CD4-positive, CD25-positive, alpha-beta regulatory T cell (primary cell): ENCODE measurements around the gene PCDHGA11. TPM values are rescaled to one million over a fixed set of nuclear protein-coding genes. Genes with fewer than 3 reads are reported as not detected.
"Not testable (repeated sequence)": the region's sequence is repeated elsewhere in the genome, so short reads cannot be mapped to it uniquely, and the experiment has no call there.

Experiments
- ATAC-seq, 2 donors: fragments of 150-1000 bp; cut with Tn5 transposase; one replicate each; pipeline ENCODE4 v1.10.0; 2021; ENCODE audit warnings: low read depth in 2 of 2, moderate number of reproducible peaks in 2 of 2, moderate library complexity in 1 of 2
- DNase-seq, 3 donors: peaks; one replicate each; pipeline versions ENCODE4 v3.0.0 to v3.0.0-alpha.2; 2012 to 2022; ENCODE audit warnings: mixed read lengths in 1 of 3
- H3K27ac ChIP-seq: one replicate; pipeline ENCODE4 v1.7.0; 2013; ENCODE audit warnings: mild to moderate bottlenecking, low read length; ENCODE audit not compliant: insufficient read depth, poor library complexity, severe bottlenecking
- H3K27me3 ChIP-seq: one replicate; pipeline ENCODE4 v1.7.0; 2013; ENCODE audit warnings: low read length; ENCODE audit not compliant: control insufficient read depth, insufficient read depth
- H3K36me3 ChIP-seq: one replicate; pipeline ENCODE4 v1.7.0; 2013; ENCODE audit warnings: mild to moderate bottlenecking, low read length, moderate library complexity; ENCODE audit not compliant: control insufficient read depth, insufficient read depth
- H3K4me1 ChIP-seq: 2 replicates; pipeline ENCODE4 v1.7.0; 2013; ENCODE audit warnings: mild to moderate bottlenecking, low read length; ENCODE audit not compliant: insufficient read depth, control insufficient read depth, poor library complexity, severe bottlenecking
- H3K4me3 ChIP-seq: one replicate; pipeline ENCODE4 v1.7.0; 2013; ENCODE audit warnings: low read depth, mild to moderate bottlenecking, low read length, moderate library complexity
- H3K9me3 ChIP-seq, 2 experiments: 1 replicate in 1 of 2; 2 replicates in 1 of 2; pipeline ENCODE4 v1.7.0; 2013; ENCODE audit warnings: low read length in 2 of 2, mild to moderate bottlenecking in 1 of 2, moderate library complexity in 1 of 2; ENCODE audit not compliant: control insufficient read depth in 2 of 2
- H3K27ac Mint-ChIP-seq, 3 donors: one replicate each; pipeline ENCODE4 v1.8.0; 2020 to 2022; ENCODE audit warnings: mild to moderate bottlenecking in 3 of 3, mixed read lengths in 3 of 3, moderate library complexity in 2 of 3
- H3K27me3 Mint-ChIP-seq: one replicate; pipeline ENCODE4 v1.8.0; 2022; ENCODE audit warnings: mild to moderate bottlenecking, mixed read lengths
- H3K36me3 Mint-ChIP-seq: one replicate; pipeline ENCODE4 v1.8.0; 2020; ENCODE audit warnings: mixed read lengths
- H3K4me1 Mint-ChIP-seq, 4 donors: one replicate each; pipeline ENCODE4 v1.8.0; 2020 to 2022; ENCODE audit warnings: mixed read lengths in 4 of 4, mild to moderate bottlenecking in 1 of 4
- H3K4me3 Mint-ChIP-seq, 4 donors: one replicate each; pipeline ENCODE4 v1.8.0; 2020 to 2022; ENCODE audit warnings: mild to moderate bottlenecking in 4 of 4, mixed read lengths in 4 of 4, moderate library complexity in 3 of 4
- H3K9me3 Mint-ChIP-seq, 7 donors: one replicate each; pipeline ENCODE4 v1.8.0; 2020 to 2022; ENCODE audit warnings: mixed read lengths in 7 of 7, mild to moderate bottlenecking in 3 of 7, moderate library complexity in 2 of 7
- polyA plus RNA-seq, 4 donors: library from polyadenylated mRNA; unstranded; fragments of 300-500 nt; fragmentation: Illumina TruSeq; gene quantifications; one replicate each; pipeline ENCODE4 v1.2.3, GENCODE V29; 2021
- total RNA-seq: library from RNA; stranded (reverse); gene quantifications from one replicate; pipeline ENCODE4 v1.2.3, GENCODE V29; 2022

The PCDHGA11 gene
- total RNA-seq = not detected
- polyA plus RNA-seq = not detected

GRCh38 chr5:141420855-141421488 lies at the start of gene PCDHGA11:
TSS of gene PCDHGA11 (plus strand) at chr5:141421051. CDS start at chr5:141421228, 177 bp downstream.
- peaks cover 55% of the 10 kb centered on the region for H3K27me3 ChIP-seq
- peak within 1 kb of the TSS; percentile 34 for H3K4me3 ChIP-seq
- peaks cover 69% of the 10 kb centered on the region for H3K27me3 Mint-ChIP-seq
- H3K27ac ChIP-seq = no peak within 1 kb of the TSS
- peaks cover 0 to 48% (median 19%) of the 10 kb centered on the region in 7 donors for H3K9me3 Mint-ChIP-seq
- peaks cover 0 to 19% (median 6%) of the 10 kb centered on the region in 4 donors for H3K4me1 Mint-ChIP-seq
- DNase-seq (peak in 1 of 3 donors; percentile 55), ATAC-seq (no peak)
- H3K4me1 ChIP-seq = peaks cover 9% of the 10 kb centered on the region
- peak within 1 kb of the TSS in 2 of 3 donors; percentile 26 to 58 for H3K27ac Mint-ChIP-seq
- no peaks in the 10 kb centered on the region for H3K36me3 ChIP-seq
- peak within 1 kb of the TSS; percentile 54 to 80 (median 66) for H3K4me3 Mint-ChIP-seq
- H3K36me3 Mint-ChIP-seq = peaks cover 13% of the 10 kb centered on the region
- H3K9me3 ChIP-seq = peaks cover 24 to 60% of the 10 kb centered on the region in 2 experiments

GRCh38 chr5:141371572-141372475 lies 49.0 kb upstream of the PCDHGA11 start:
- no peak for DNase-seq
- Mint-ChIP-seq H3K36me3 (peaks cover 4% of the 10 kb centered on the region), H3K27ac (no peak overlapping the region), H3K9me3 (peaks cover 0 to 46% (median 11%) of the 10 kb centered on the region in 7 donors), H3K27me3 (peaks cover 48% of the 10 kb centered on the region), H3K4me1 (peaks cover 0 to 15% (median 2%) of the 10 kb centered on the region in 4 donors), H3K4me3 (no peak overlapping the region)
- Histone ChIP-seq H3K27ac (no peak overlapping the region), H3K9me3 (peaks cover 30 to 50% of the 10 kb centered on the region in 2 experiments), H3K4me1 (peaks cover 8% of the 10 kb centered on the region), H3K27me3 (peaks cover 37% of the 10 kb centered on the region), H3K36me3 (no peaks in the 10 kb centered on the region), H3K4me3 (no peak overlapping the region)
- ATAC-seq = no peak

- ATAC-seq (no peak), DNase-seq (peak in 1 of 3 donors; percentile 19)
- Mint-ChIP-seq H3K9me3 (peaks cover 0 to 56% (median 11%) of the 10 kb centered on the region in 7 donors), H3K4me3 (peak within 1 kb of the TSS in 3 of 4 donors; percentile 5 to 75 (median 36)), H3K27ac (no peak within 1 kb of the TSS), H3K36me3 (peaks cover 4% of the 10 kb centered on the region), H3K4me1 (peaks cover 0 to 15% (median 2%) of the 10 kb centered on the region in 4 donors), H3K27me3 (peaks cover 49% of the 10 kb centered on the region)
- H3K36me3 ChIP-seq = no peaks in the 10 kb centered on the region
- peak within 1 kb of the TSS; percentile 43 for H3K4me3 ChIP-seq
- H3K27ac ChIP-seq = no peak within 1 kb of the TSS
- peaks cover 8% of the 10 kb centered on the region for H3K4me1 ChIP-seq
- H3K27me3 ChIP-seq = peaks cover 39% of the 10 kb centered on the region
- H3K9me3 ChIP-seq = peaks cover 28 to 58% of the 10 kb centered on the region in 2 experiments
Measured at GRCh38 chr5:141373673-141374317, 47.1 kb upstream of the PCDHGA11 start, which contains the start of gene PCDHGA6. TSS of gene PCDHGA6 (plus strand) at chr5:141373891. CDS start at chr5:141374084, 193 bp downstream.

GRCh38 chr5:141374627-141375026 lies 46.2 kb upstream of the PCDHGA11 start:
- Mint-ChIP-seq H3K27me3 (peaks cover 52% of the 10 kb centered on the region), H3K9me3 (peaks cover 0 to 60% (median 11%) of the 10 kb centered on the region in 7 donors)

GRCh38 chr5:141375444-141376155 lies 45.3 kb upstream of the PCDHGA11 start:
- not testable (repeated sequence) for H3K4me1 Mint-ChIP-seq, H3K27ac ChIP-seq, H3K4me3 ChIP-seq, H3K36me3 Mint-ChIP-seq, H3K36me3 ChIP-seq, DNase-seq, ATAC-seq, H3K27ac Mint-ChIP-seq, H3K4me1 ChIP-seq, H3K4me3 Mint-ChIP-seq
- H3K27me3 ChIP-seq = peaks cover 33% of the 10 kb centered on the region
- peaks cover 0 to 56% (median 7%) of the 10 kb centered on the region in 7 donors for H3K9me3 Mint-ChIP-seq
- peaks cover 28 to 51% of the 10 kb centered on the region in 2 experiments for H3K9me3 ChIP-seq
- H3K27me3 Mint-ChIP-seq = peaks cover 46% of the 10 kb centered on the region

More at GRCh38 chr5:141374627-141375026, 46.2 kb upstream of the PCDHGA11 start:
- no peak overlapping the region for H3K27ac ChIP-seq
- H3K9me3 ChIP-seq = peaks cover 28 to 58% of the 10 kb centered on the region in 2 experiments
- H3K27me3 ChIP-seq = peaks cover 34% of the 10 kb centered on the region
- ATAC-seq (no peak), DNase-seq (no peak)
- H3K4me1 Mint-ChIP-seq = peaks cover 0 to 14% (median 2%) of the 10 kb centered on the region in 4 donors
- H3K36me3 Mint-ChIP-seq = peaks cover 4% of the 10 kb centered on the region
- H3K36me3 ChIP-seq = no peaks in the 10 kb centered on the region
- H3K4me3 Mint-ChIP-seq = no peak overlapping the region
- no peak overlapping the region for H3K4me3 ChIP-seq
- peaks cover 8% of the 10 kb centered on the region for H3K4me1 ChIP-seq
- H3K27ac Mint-ChIP-seq = no peak overlapping the region

- no peak for DNase-seq
Measured at GRCh38 chr5:141382469-141383294, 38.2 kb upstream of the PCDHGA11 start, which contains the start of gene PCDHGA7. TSS of gene PCDHGA7 (plus strand) at chr5:141382742. CDS start at chr5:141382900, 158 bp downstream.

More at GRCh38 chr5:141382469-141383294, 38.2 kb upstream of the PCDHGA11 start, which contains the start of gene PCDHGA7:
- H3K27me3 Mint-ChIP-seq = peaks cover 66% of the 10 kb centered on the region
- peaks cover 0 to 47% (median 17%) of the 10 kb centered on the region in 7 donors for H3K9me3 Mint-ChIP-seq
- H3K4me3 ChIP-seq = no peak within 1 kb of the TSS
- H3K4me1 Mint-ChIP-seq = peaks cover 0 to 2% (median 0%) of the 10 kb centered on the region in 4 donors
- peaks cover 40% of the 10 kb centered on the region for H3K27me3 ChIP-seq
- no peak for ATAC-seq
- H3K4me3 Mint-ChIP-seq = peak within 1 kb of the TSS in 3 of 4 donors; percentile 56 to 62 (median 61)
- H3K36me3 Mint-ChIP-seq = no peaks in the 10 kb centered on the region
- H3K36me3 ChIP-seq = no peaks in the 10 kb centered on the region
- peaks cover 16 to 29% of the 10 kb centered on the region in 2 experiments for H3K9me3 ChIP-seq
- H3K27ac ChIP-seq = no peak within 1 kb of the TSS
- no peaks in the 10 kb centered on the region for H3K4me1 ChIP-seq
- no peak within 1 kb of the TSS for H3K27ac Mint-ChIP-seq
